ENCODE data around the gene FAF1. TPM values are rescaled to one million over a fixed set of nuclear protein-coding genes. Genes with fewer than 3 reads are reported as not detected.
"Not testable (repeated sequence)": the region's sequence is repeated elsewhere in the genome, so short reads cannot be mapped to it uniquely, and the experiment has no call there.

FAF1 gene
- total RNA-seq, 4 donors from 2014 or later = 25.1 to 74.6 (median 37.2) TPM

- H3K4me1 ChIP-seq = no peaks in the 10 kb centered on the region
- DNase-seq = no peak
- no peak overlapping the region for H3K27ac ChIP-seq
- H3K27me3 ChIP-seq = no peaks in the 10 kb centered on the region
- intact Hi-C loops (cut with DNase I; ENCODE audit: low total_unique reads) (no loop called here), in situ Hi-C loops (cut with MboI; ENCODE audit: low pct_ligation_motif_present in 1 of 4, low pct_unique_long_range_greater_than_20kb in 1 of 4, low sequenced_read_pairs in 3 of 4) (no loop called here)
- no peaks in the 10 kb centered on the region for H3K9me3 ChIP-seq
- TF ChIP-seq EP300 (IDR thresholded peaks at IDR 0.05; ENCODE audit: low read depth) (no peak), CTCF (IDR thresholded peaks at IDR 0.05) (no peak), POLR2A (IDR thresholded peaks at IDR 0.05) (no peak), POLR2AphosphoS5 (IDR thresholded peaks at IDR 0.05) (no peak)
- no peaks in the 10 kb centered on the region for H3K36me3 ChIP-seq
- WGBS, 2 donors (ENCODE audit: low coverage in 1 of 2) = 95 to 100% methylated on average over 1 of the region's 1 CpG
- H3K4me3 ChIP-seq = no peak overlapping the region
These were observed 242.7 kb downstream of the FAF1 start for GRCh38 chr1:50717327-50717726.

- H3K27ac ChIP-seq; DNase-seq; H3K9me3 ChIP-seq; H3K27me3 ChIP-seq; intact Hi-C loops (cut with DNase I; ENCODE audit: low total_unique reads); in situ Hi-C loops (cut with MboI; ENCODE audit: low pct_ligation_motif_present in 1 of 4, low pct_unique_long_range_greater_than_20kb in 1 of 4, low sequenced_read_pairs in 3 of 4); H3K36me3 ChIP-seq; H3K4me1 ChIP-seq; H3K4me3 ChIP-seq: not testable (repeated sequence)
- WGBS, 2 donors (ENCODE audit: low coverage in 1 of 2) = 98 to 100% methylated on average over 5 to 7 of the region's 7 CpGs
These were observed 243.6 kb downstream of the FAF1 start for GRCh38 chr1:50716455-50716854.

- in situ Hi-C loops (cut with MboI; ENCODE audit: low pct_ligation_motif_present in 1 of 4, low pct_unique_long_range_greater_than_20kb in 1 of 4, low sequenced_read_pairs in 3 of 4) = no loop called here
- Histone ChIP-seq H3K4me1 (peaks cover 0 to 9% (median 0%) of the 10 kb centered on the region in 4 donors), H3K27me3 (no peaks in the 10 kb centered on the region), H3K27ac (no peak overlapping the region), H3K36me3 (no peaks in the 10 kb centered on the region), H3K4me3 (no peak overlapping the region), H3K9me3 (no peaks in the 10 kb centered on the region)
- DNase-seq = peak; percentile 32
- intact Hi-C loops (cut with DNase I; ENCODE audit: low total_unique reads) = no loop called here
- WGBS, 2 donors (ENCODE audit: low coverage in 1 of 2) = 49 to 63% methylated on average over 1 to 3 of the region's 3 CpGs
- TF ChIP-seq POLR2AphosphoS5 (IDR thresholded peaks at IDR 0.05) (no peak), EP300 (IDR thresholded peaks at IDR 0.05; ENCODE audit: low read depth) (no peak), POLR2A (IDR thresholded peaks at IDR 0.05) (no peak), CTCF (IDR thresholded peaks at IDR 0.05) (no peak)
These were observed 250.0 kb downstream of the FAF1 start for GRCh38 chr1:50710099-50710498.

- Histone ChIP-seq H3K9me3 (no peaks in the 10 kb centered on the region), H3K4me1 (peaks cover 0 to 9% (median 0%) of the 10 kb centered on the region in 4 donors), H3K27me3 (no peaks in the 10 kb centered on the region), H3K4me3 (no peak overlapping the region), H3K27ac (no peak overlapping the region), H3K36me3 (no peaks in the 10 kb centered on the region)
- intact Hi-C loops (cut with DNase I; ENCODE audit: low total_unique reads) = no loop called here
- in situ Hi-C loops (cut with MboI; ENCODE audit: low pct_ligation_motif_present in 1 of 4, low pct_unique_long_range_greater_than_20kb in 1 of 4, low sequenced_read_pairs in 3 of 4) = no loop called here
- TF ChIP-seq CTCF (IDR thresholded peaks at IDR 0.05) (no peak), EP300 (IDR thresholded peaks at IDR 0.05; ENCODE audit: low read depth) (no peak), POLR2AphosphoS5 (IDR thresholded peaks at IDR 0.05) (no peak), POLR2A (IDR thresholded peaks at IDR 0.05) (no peak)
- DNase-seq = no peak
- 75 to 85% methylated on average over 7 of the region's 7 CpGs for WGBS, 2 donors (ENCODE audit: low coverage in 1 of 2)
These were observed 252.2 kb downstream of the FAF1 start for GRCh38 chr1:50707824-50708223.

GRCh38 chr1:50705699-50706098 is 254.4 kb downstream of the FAF1 start:
- Histone ChIP-seq H3K9me3 (no peaks in the 10 kb centered on the region), H3K27me3 (no peaks in the 10 kb centered on the region), H3K27ac (no peak overlapping the region), H3K4me3 (no peak overlapping the region), H3K36me3 (no peaks in the 10 kb centered on the region), H3K4me1 (peaks cover 0 to 9% (median 3%) of the 10 kb centered on the region in 4 donors)
- intact Hi-C loops (cut with DNase I; ENCODE audit: low total_unique reads) (no loop called here), in situ Hi-C loops (cut with MboI; ENCODE audit: low pct_ligation_motif_present in 1 of 4, low pct_unique_long_range_greater_than_20kb in 1 of 4, low sequenced_read_pairs in 3 of 4) (no loop called here)
- no peak for TF ChIP-seq EP300 (IDR thresholded peaks at IDR 0.05; ENCODE audit: low read depth)
- no peak for TF ChIP-seq POLR2A (IDR thresholded peaks at IDR 0.05)
- 89% methylated on average over 2 of the region's 2 CpGs; no CpG with 5 or more reads in 1 of the 2 donors for WGBS, 2 donors (ENCODE audit: low coverage in 1 of 2)
- no peak for DNase-seq

Measured in transverse colon (tissue), 4 donors.